GM21515 (cell line): ENCODE data around the gene ZFX.

Experiments
- ATAC-seq: cut with Tn5 transposase; IDR thresholded peaks from one replicate; pipeline ENCODE4 v1.9.1; 2021; ENCODE audit not compliant: unreplicated experiment

Gene ZFX

DNA sequence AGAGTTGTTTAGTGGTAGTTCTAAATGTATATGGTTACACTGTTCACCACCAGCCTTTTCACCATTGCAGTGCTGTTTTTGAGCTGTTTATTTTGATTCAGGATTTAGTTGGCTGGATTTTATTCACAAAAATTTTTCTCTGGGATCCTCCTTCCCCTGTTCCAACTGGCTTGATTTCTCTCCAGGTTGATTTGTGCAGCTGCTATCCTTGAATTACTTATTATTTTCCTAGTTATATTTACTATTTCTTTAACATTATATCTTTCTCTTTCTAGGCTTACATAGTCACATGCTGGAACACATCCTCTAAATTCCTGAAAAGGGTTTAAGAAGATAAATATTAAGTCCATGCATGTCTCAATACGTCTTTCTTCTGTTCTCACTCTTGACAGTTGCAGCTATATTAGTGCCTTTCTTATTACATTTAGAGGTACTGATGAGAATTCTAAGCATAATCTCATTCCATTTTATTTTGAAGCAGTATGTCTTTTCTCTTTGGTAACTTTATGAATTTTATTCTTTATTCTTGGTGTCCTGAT, 82.2 kb downstream of the ZFX start:
- ATAC-seq: no peak

DNA sequence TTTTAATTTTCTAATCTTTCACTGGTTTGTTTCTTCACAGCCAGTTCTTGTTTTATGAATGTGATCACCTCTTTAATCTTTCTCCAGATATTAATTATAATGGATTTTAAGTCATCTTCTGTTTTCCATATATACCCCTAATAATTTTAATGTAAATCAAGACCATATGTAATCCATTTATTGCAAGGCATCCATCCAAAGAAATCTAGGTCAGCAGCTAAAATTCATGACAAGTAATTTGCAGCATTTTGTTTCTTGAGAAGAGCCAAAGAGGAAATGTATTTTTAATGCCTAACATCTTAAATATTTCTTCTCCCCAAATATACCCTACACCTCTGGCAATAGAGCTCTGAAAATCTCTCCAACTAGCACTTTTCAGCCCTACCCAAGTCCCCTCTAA, 83.3 kb downstream of the ZFX start:
- ATAC-seq: no peak

DNA sequence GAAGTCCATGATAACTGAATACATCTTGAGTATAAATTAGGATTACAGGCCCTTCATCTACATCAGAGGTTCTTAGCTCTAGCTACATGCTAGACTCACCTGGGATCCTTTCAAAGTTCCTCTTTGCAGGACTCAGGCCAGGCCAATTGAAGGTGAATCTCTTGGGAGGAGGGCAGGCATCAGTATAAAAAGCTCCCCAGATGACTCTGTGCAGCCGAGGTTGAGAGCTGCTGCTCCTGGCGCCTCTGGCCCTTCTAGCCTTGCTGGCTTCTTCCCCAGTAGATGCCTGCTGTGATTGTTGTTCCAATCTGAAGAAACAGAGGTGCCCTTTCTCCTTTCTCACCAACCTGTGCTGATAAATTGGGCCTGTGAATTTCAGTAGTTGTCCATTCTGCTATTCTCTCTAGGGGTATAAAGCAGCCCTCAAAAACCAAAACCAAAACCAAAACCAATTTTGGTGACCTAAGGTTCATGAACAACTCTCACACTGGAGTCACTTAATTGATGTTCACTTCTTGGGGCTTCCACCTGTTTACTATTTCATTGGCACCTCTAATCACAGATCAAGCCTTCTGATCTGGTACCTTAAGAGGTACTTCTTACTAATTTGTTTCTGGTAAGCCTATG, 85.7 kb downstream of the ZFX start:
- ATAC-seq: no peak

DNA sequence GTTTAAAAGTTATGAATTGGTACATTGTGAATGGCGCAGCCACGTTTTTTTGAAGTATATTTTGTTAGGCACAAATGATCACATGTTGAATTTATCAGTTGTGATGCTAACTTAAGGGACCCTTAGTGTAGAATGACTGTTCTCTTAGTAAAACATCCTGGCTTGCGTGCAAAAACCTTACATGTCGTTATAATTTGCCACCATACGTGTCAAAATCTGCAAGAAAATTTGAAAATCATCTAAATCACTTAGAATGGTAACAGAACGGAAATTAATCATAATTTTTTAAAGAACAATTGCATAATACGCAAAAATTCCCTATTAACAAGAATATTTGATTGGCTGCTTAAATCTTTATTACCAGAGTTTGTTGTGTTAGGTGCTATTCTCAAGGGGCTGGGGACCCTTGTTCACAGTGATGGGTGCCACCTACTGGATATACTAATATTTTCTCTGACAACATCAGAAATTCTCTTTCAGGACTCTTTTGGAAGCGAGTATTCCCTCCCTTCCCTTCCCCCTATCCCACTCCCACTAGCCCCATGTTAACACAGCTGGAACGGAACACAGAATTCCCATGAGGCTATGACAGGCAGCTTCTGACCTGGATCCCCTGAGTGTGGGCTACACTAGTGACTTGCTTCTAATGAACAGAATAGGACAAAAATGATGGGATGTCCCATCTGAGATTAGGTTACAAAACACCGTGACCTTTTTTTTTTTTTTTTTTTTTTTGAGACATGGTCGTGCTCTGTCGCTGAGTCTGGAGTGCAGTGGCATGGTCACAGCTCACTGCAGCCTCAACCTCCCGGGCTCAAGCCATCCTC, 92.5 kb downstream of the ZFX start:
- ATAC-seq: no peak

DNA sequence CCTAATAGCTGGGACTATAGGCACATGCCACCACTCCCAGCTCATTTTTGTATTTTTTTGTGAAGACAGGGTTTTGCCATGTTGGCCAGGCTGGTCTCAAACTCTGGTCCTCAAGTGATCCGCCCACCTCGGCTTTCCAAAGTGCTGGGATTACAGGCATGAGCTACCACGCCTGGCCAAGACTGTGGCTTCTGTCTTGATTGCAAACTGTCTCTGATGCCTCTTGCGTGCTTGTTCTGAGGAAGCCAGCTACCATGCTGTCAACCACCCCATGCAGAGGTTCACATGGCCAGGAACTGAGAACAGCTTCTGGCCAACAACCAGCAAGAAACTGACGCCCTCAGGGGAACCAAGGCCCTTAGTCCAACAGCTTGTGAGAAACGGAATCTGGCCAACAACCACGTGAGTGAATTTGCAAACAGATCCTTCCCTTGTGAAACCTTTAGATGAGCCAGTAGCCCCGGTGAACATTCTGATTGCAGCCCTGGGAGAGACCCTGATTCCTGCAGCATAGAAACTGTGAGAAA, 93.2 kb downstream of the ZFX start:
- peak; percentile 94 for ATAC-seq

DNA sequence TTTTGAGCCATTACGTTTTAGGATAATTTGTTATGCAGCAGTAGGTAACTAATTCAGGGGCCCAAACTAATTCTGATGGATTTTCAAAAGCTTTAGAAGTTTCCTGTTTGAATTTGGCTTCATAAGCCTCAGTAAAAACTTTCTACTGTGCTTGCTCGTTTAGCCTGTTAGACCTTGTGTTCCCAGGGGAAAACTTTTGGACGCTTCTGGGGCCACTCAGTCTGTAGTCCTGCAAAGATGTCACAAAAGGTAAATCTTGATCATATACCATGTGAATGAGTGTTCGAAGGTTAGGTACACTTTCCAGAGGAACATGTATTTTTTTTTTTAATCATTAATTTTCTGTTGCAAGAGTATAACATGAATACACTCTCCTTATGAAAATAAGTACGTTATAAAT, 93.7 kb downstream of the ZFX start:
- peak; percentile 7 for ATAC-seq

DNA sequence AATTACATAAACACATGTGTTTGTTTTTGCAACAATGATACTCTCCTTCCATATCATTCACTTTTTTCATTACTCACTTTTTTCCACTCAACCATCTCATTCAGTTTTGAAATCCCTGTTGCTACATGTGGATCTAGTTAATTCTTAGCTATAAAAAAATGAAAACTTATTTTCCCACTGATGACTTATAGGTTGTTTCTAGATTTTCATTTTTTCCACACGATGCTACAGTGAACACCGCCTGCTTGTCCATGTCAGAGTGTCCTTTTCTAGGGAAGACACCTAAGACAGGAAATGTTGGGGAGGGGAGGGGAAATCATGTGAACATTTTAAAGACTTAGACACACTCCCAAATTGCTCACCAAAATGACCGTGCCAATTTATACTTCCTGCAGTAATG, 94.2 kb downstream of the ZFX start:
- no peak for ATAC-seq

DNA sequence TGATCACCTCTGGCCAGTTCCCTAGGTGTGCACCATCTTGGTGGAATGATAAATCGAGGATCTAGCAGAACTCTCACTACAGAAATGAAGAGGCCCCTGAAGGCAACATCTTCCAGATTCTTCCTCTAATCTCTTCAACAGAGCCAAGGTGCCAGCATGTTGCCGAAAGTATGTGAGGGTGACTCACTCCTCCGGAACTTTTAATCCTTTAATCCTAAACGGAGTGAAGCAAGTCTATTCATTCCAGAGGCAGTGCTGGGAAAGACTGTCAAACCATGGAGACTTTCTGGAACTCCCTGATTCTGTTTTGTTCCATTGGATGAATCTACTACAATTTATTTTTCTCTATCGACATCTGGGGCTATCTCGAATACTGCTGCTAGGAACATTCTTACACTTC, 95.7 kb downstream of the ZFX start:
- no peak for ATAC-seq

DNA sequence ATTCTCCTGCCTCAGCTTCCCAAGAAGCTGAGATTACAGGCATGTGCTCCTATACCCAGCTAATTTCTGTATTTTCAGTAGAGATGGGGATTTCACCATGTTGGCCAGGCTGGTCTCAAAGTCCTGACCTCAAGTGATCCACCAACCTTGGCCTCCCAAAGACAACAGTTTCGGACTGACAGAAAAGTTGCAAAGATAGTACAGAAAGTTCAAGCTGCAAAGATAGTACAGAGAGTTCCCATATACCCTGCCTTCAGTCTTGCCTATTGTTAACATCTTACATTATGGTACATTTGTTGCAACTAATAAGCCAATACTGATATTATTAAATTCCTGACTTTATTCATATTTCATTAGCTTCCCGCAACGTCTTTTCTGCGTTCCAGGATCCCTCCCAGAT, 98.5 kb downstream of the ZFX start:
- ATAC-seq: no peak

DNA sequence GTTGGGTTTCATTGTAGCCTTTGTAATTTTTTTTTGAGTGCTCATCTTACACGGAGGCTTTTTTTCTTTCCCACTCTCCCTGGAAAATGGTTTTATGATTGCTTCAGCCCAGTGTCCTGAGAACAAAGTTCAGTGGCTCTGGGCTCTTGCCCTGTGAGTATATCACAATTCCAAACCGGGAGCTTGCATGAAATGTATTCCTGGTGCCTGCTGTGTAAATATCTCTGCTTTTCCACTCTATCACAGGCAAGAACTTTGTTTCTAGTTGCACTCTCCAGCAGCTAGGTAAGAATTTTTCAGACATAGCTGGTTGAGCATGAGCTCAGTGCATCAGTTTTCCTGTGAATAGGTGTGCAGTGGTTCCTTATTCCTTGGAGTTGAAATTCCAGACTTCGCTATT, 103.5 kb downstream of the ZFX start:
- no peak for ATAC-seq

DNA sequence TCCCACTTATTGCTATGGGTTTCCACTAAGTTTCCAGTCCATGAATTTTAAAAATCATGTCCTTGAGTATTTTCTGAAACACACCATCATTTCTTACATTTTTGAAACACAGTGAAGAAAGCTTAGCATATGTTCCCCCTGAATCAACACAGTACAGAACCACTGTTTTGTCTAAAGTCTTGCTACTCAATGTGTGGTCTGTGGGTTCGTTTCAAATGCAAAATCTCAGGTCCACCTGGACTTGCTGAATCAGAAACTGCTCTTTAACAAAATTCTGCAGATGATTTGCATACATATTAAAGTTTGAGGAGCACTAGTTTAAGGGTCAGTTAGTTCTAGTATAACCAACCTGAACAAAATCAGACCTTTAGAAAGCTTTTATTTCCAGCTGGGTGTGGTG, 103.9 kb downstream of the ZFX start:
- ATAC-seq: no peak

DNA sequence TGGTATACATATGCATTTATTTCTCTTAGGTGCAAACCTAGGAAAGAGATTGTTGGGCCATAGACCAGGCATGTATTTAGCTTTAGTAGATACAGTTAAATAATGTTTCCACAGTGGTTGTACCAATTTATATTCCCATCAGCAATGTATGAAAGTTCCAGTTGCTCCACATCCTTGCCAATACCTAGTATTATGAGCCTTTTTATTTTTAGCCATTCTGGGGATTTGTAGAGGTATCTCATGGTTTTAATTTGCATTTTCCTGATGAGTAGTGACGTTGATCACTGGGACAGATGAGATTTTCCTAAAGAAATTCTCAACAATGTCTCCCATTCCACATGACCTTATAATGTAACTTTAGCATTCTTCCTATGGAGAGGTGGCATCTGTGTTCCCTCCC, 107.5 kb downstream of the ZFX start:
- no peak for ATAC-seq

DNA sequence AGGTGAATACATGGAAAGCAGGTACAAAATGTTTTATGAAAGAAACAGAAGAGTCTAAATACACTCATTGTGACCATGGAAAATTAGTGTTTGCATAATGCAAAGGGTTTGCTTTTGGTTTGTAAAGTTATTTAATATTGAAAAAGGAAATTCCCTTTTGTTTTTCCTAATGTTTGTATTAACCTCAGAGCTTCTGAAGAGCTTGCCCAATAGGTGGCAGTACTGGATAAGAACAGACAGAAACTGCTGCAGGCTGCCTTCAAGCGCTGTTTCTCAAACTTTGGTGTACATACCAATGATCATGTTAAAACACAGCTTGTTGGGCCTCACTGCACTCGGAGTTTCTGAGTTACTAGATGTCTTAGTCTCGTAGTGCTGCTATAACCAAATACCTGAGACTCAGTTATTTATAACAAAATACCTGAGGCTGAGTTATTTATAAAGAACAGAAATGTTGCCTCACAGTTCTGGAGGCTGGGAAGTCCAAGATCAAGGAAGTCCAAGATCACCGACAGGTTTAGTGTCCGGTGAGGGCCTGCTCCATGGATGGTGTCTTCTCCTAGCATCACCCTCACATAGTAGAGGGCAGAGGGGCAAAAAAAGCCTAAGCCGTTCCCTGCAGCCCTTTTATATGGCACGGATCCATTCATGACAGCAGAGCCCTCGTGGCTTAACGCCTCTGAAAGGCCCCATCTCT, 110.2 kb downstream of the ZFX start:
- no peak for ATAC-seq

DNA sequence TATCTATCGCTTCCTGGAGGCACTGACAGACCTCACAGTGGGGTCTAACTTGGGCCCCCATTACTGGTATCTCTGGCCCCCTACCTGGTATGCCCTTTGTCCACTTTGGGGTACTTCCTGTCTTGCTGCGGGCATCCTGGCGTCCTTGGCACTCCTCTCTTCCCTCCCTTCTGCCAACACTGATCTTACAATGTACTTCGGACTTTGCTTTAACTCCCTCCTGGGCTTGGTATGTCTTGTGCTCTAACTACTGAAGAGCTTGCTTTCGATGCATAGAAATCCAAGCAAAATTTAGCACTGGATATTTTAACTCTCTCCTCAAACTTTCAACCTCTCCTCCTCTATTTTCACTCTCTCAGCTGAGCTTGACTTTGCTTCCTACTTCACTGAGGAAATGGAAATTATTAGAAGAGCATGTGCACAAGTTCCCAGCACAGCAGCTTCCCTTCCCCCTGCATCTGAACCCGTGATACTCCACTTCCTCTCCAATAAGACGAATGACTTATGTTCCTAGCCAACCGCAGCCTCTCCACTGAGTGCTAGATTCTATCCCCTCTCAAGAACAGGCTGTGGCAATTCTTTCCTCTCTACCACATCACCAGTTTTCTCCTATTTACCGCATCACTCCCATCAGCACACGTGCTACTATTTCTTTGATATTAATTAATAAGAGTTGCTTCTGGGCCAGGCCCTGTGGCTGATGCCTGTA, 111.5 kb downstream of the ZFX start:
- no peak for ATAC-seq

DNA sequence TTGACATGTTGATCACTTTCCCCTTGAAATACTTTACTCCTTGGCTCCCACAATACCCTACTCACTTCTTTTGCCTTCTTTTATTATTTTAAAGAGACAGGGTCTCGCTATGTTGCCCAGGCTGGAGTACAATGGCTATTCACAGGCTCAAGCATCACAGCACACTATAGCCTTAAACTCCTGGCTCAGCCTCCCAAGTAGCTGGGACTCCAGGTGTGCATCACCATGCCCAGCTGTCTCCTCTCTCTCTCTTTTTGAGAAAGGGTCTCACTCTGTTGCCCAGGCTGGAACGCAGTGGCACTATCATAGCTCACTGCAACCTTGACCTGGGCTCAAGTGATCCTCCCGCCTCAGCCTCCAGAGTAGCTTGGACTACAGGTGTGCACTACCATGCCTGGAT, 112.8 kb downstream of the ZFX start:
- ATAC-seq: no peak

DNA sequence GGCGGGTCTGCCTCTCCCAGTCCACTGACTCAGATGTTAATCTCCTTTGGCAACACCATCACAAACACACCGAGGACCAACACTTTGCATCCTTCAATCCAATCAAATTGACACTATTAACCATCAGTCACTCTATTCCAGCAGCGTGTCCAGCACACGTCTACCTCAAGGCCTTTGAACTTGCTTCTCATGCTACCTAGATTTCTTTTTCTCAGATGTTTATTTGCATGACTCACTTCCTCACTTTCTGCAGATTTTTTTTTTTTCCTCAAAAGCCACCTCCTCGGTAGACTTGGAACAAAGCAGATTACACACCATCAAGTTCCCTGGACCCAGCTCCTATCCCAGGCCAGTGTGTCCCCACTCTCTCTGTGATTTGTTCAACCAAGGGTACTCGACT, 114.9 kb downstream of the ZFX start:
- ATAC-seq: no peak
